ENCODE results near the gene MAGI3. TPM values are rescaled to one million over a fixed set of nuclear protein-coding genes. Genes with fewer than 3 reads are reported as not detected.
"Not testable (repeated sequence)": the region's sequence is repeated elsewhere in the genome, so short reads cannot be mapped to it uniquely, and the experiment has no call there.

MAGI3 gene
- polyA plus RNA-seq, 1 donor = 29.6 TPM

- DNase-seq = no peak
These were observed 296.7 kb downstream of the MAGI3 start for GRCh38 chr1:113686891-113687618.

- DNase-seq = no peak
These were observed 300.9 kb downstream of the MAGI3 start for GRCh38 chr1:113691184-113691583.

DNA sequence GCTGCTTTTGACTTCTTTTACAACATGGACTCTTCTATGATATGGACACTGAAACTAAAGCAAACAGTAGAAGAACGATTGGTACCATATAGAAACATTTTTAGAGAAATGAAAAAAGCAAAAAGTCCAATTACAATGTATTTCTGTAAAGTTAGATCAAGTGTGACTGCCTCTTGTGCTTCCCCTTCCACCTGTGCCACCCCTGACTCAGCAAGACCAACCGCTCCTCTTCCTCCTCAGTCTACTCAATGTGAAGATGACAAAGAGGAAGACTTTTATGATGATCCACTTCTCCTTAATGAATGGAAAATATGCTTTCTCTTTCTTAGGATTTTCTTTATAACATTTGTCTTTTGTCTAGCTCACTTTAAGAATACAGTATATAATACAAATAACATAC is 302.0 kb downstream of the MAGI3 start:
- no peak for DNase-seq

- DNase-seq = no peak
These were observed 302.6 kb downstream of the MAGI3 start for GRCh38 chr1:113692824-113693431.

DNA sequence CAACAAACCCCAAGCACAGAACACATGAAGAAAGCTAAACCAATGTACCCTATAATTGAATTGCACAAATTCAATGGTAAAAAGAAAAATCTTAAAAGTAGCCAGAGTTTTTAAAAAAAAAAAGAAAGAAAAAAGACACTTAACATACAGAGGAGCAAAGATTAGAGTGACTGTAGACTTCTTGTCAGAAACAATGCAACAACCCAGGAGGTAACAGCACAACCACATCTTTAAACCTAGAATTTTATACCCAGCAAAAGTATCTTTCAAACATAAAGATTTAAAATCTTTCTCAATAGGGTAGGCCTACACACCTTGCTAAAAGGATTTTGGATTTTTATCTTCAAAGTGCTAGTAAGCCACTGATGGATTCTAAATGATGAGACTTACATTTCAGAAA is 304.6 kb downstream of the MAGI3 start:
- DNase-seq = no peak

- DNase-seq = no peak
These were observed 311.1 kb downstream of the MAGI3 start for GRCh38 chr1:113701429-113701828.

DNA sequence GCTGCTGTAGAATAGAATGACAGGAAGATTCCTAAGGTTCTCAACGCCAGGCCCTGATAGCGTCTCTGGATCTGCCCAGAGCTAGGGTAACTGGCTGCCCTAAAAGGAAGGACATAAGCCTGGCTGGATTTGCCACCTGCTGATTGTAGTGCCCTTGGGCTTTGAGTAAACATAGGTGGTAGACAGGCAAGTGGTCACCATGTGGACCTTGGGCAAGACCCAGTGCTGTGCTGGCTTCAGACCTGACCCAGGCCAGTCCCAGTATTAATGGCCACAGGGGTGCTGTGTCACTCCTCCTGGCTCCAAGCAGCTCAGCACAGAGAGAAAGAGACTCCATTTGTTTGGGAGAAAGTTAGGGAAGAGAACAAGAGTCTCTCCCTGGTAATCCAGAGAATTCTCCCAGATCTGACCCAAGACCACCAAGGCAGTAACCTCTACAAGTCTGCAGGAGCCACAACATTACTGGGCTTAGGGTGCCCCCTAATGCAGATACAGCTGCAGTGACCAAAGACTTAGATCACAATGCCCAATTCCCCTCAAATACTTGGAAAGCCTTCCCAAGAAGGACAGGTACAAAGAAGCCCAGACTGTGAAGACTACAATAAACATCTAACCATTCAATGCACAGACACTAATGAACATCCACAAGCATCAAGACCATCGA is 324.4 kb downstream of the MAGI3 start:
- DNase-seq = no peak

- not testable (repeated sequence) for DNase-seq
These were observed 327.2 kb downstream of the MAGI3 start for GRCh38 chr1:113717506-113717905.

- not testable (repeated sequence) for DNase-seq
These were observed 328.3 kb downstream of the MAGI3 start for GRCh38 chr1:113718621-113719020.

- no peak for DNase-seq
These were observed 330.7 kb downstream of the MAGI3 start for GRCh38 chr1:113721010-113721409.

- DNase-seq = no peak
These were observed 342.5 kb downstream of the MAGI3 start for GRCh38 chr1:113732802-113733201.

DNA sequence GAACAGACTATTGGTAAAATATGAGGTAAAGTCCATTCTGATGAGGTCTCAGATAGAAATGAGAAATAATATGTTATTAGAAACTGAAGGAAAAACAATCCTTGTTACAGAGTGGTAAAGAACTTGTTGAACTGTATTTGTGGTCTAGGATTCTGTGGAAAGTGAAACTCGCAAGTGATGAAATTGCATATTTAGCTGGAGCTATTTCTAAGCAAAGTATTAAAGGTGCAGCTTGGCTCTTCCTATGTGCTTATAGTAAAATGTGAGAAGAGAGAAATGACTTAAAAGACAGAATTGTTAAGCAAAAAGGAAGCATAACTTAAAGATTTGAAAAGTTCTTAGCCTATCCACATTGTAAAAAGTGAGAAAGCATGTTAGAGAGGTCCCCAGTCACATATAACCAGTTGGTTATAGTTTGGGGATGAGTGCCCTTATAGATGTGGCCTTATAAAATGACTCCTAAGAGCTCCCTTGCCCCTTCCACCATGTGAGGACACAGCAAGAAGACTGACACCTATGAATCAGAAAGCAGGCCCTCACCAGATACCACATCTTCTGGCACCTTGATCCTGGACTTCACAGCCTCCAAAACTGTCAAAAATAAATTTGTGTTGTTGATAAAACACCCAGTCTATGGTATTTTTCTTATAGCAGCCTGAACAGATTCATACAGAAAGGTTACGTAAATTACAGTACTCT is 344.2 kb downstream of the MAGI3 start:
- no peak for DNase-seq

Measured in left kidney (tissue), 2 donors.